ENCODE measurements around the gene P2RX2. TPM values are rescaled to one million over a fixed set of nuclear protein-coding genes. Genes with fewer than 3 reads are reported as not detected.

P2RX2 gene
- total and polyA plus RNA-seq, 2 of the 4 experiments (the other 2 are of a cell fraction): not detected

- Histone ChIP-seq H3K36me3 (ENCODE audit: control insufficient read depth, insufficient read depth, low read length) (no peaks in the 10 kb centered on the region), H3K9me1 (ENCODE audit: insufficient read depth, low read length) (no peaks in the 10 kb centered on the region), H3K27me3 (ENCODE audit: control insufficient read depth, insufficient read depth, low read length) (peaks cover 26% of the 10 kb centered on the region), H2AK5ac (ENCODE audit: low read depth, low read length) (no peak overlapping the region), H2BK20ac (ENCODE audit: low read depth, low read length) (no peak overlapping the region), H3K14ac (replicated peaks; ENCODE audit: low read depth, low read length) (no peak overlapping the region), H3K79me1 (ENCODE audit: low read depth in 1 of 2, low read length in 2 of 2) (no peaks in the 10 kb centered on the region), H3K4me2 (ENCODE audit: low read depth, low read length) (no peak overlapping the region), H4K20me1 (ENCODE audit: insufficient read depth, low read length) (no peaks in the 10 kb centered on the region), H3K4ac (ENCODE audit: low read depth, low read length) (no peak overlapping the region), H2BK5ac (ENCODE audit: low read depth, low read length, poor library complexity, severe bottlenecking) (no peak overlapping the region), H3K18ac (ENCODE audit: low read depth, low read length) (no peak overlapping the region), H3K4me1 (ENCODE audit: control insufficient read depth, insufficient read depth, low read length) (no peaks in the 10 kb centered on the region), H2AK9ac (replicated peaks; ENCODE audit: low read depth, low read length, poor library complexity) (no peak overlapping the region), H3K9ac (ENCODE audit: low read depth, low read length) (no peak overlapping the region), H4K5ac (ENCODE audit: low read depth, low read length) (no peak overlapping the region), H3K27ac (ENCODE audit: insufficient read depth, low read length) (no peak overlapping the region), H3K4me3 (ENCODE audit: insufficient read depth, low read depth, low read length) (no peak overlapping the region), H2BK15ac (ENCODE audit: low read depth, low read length) (no peak overlapping the region), H3K9me3 (ENCODE audit: control insufficient read depth, insufficient read depth, low read length) (peaks cover 15% of the 10 kb centered on the region), H2AFZ (replicated peaks; ENCODE audit: low read length, poor library complexity) (no peak overlapping the region), H3K56ac (ENCODE audit: extremely low read depth, insufficient read depth, low read length) (no peak overlapping the region), H2BK120ac (ENCODE audit: low read depth, low read length) (no peak overlapping the region), H4K8ac (ENCODE audit: low read depth in 2 of 2, low read length in 2 of 2) (no peak overlapping the region), H3K23ac (ENCODE audit: low read depth, low read length) (no peak overlapping the region), H4K91ac (ENCODE audit: insufficient read depth, low read depth, low read length) (no peak overlapping the region)
- TF ChIP-seq CEBPB (IDR thresholded peaks at IDR 0.05; ENCODE audit: low read depth, low read length): no peak
- TF ChIP-seq RCOR1 (IDR thresholded peaks at IDR 0.05; ENCODE audit: insufficient replicate concordance, low read length): no peak
- no peak for TF ChIP-seq MAZ (IDR thresholded peaks at IDR 0.05; ENCODE audit: borderline replicate concordance, low read depth, low read length)
- TF ChIP-seq RFX5 (IDR thresholded peaks at IDR 0.05; ENCODE audit: low read depth, low read length): no peak
- no peak for TF ChIP-seq USF2 (IDR thresholded peaks at IDR 0.05; ENCODE audit: low read depth, low read length)
- intact Hi-C loops (cut with micrococcal nuclease): loop anchor here (5.0 kb wide), 1 partner anchor 49 kb away; no protein-coding TSS in a partner anchor
- POLR2A ChIA-PET (ENCODE audit: unreplicated experiment): no interaction called here
- BruUV-seq (replicated peaks): no TSS peak
- 83% methylated on average over 6 of the region's 10 CpGs; no CpG with 5 or more reads in 1 of the 2 experiments for WGBS, 2 experiments (ENCODE audit: extremely low coverage in 2 of 2, insufficient read length in 1 of 2)
- dilution Hi-C loops (cut with HindIII; ENCODE audit: low sequenced_read_pairs, unreplicated experiment): no loop called here
- no peak for DNase-seq
- CTCF ChIA-PET: no interaction called here
- ATAC-seq (ENCODE audit: low read depth): no peak
- in situ Hi-C loops (cut with MboI; ENCODE audit: low sequenced_read_pairs): no loop called here
Observed at GRCh38 chr12:132611620-132612019, 7.0 kb upstream of the P2RX2 start.

Data from IMR-90 (cell line).